Neural progenitor cell (in vitro differentiated cells): Measurements from ENCODE around the gene MED26.

Source experiments
- EZH2 ChIP-seq: fragments of 200-600 bp; sonication (generic); IDR thresholded peaks from 2 replicates; pipeline ENCODE4 v1.6.1; 2017; ENCODE audit warnings: antibody characterized with exemption, mild to moderate bottlenecking, moderate library complexity
- EZH2phosphoT487 ChIP-seq: fragments of 200-600 bp; sonication (generic); IDR thresholded peaks from 2 replicates; pipeline ENCODE4 v1.6.1; 2017; ENCODE audit warnings: antibody characterized with exemption
- TF ChIP-seq, protein P1 (sequence below): fragments of 200-600 bp; sonication (generic); IDR thresholded peaks from 2 replicates; pipeline ENCODE4 v1.5.1; 2017; ENCODE audit warnings: antibody characterized with exemption, mild to moderate bottlenecking

DNA sequence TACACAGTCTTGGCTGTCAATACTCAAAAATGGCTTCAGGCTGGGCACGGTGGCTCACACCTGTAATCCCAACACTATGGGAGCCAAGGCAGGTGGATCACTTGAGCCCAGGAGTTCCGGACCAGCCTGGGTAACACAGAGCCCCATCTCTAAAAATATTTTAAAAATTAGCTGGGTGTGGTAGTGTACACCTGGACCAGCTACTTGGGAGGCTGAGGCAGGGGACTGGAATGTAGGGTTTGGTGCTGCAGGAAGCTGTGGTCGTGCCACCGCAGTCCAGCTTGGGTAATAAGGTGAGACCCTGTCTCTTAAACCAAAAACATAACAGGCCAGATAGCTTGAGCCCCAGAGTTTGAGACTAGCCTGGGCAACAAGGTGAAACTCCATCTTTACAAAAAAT lies 79.0 kb downstream of the MED26 start:
- TF ChIP-seq, protein P1, sequence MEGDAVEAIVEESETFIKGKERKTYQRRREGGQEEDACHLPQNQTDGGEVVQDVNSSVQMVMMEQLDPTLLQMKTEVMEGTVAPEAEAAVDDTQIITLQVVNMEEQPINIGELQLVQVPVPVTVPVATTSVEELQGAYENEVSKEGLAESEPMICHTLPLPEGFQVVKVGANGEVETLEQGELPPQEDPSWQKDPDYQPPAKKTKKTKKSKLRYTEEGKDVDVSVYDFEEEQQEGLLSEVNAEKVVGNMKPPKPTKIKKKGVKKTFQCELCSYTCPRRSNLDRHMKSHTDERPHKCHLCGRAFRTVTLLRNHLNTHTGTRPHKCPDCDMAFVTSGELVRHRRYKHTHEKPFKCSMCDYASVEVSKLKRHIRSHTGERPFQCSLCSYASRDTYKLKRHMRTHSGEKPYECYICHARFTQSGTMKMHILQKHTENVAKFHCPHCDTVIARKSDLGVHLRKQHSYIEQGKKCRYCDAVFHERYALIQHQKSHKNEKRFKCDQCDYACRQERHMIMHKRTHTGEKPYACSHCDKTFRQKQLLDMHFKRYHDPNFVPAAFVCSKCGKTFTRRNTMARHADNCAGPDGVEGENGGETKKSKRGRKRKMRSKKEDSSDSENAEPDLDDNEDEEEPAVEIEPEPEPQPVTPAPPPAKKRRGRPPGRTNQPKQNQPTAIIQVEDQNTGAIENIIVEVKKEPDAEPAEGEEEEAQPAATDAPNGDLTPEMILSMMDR: no peak
- TF ChIP-seq EZH2phosphoT487 (no peak), EZH2 (no peak)
